GM21576 (cell line): ENCODE data around the gene AGAP4.
"Not testable (repeated sequence)": the region's sequence is repeated elsewhere in the genome, so short reads cannot be mapped to it uniquely, and the experiment has no call there.

Experiments
- ATAC-seq: cut with Tn5 transposase; IDR thresholded peaks from one replicate; pipeline ENCODE4 v1.9.1; 2021; ENCODE audit warnings: mild to moderate bottlenecking, moderate library complexity; ENCODE audit not compliant: unreplicated experiment

The AGAP4 gene

GRCh38 chr10:45790694-45791426 lies 56.4 kb downstream of the AGAP4 start:
- not testable (repeated sequence) for ATAC-seq

- ATAC-seq: not testable (repeated sequence)
Measured at GRCh38 chr10:45789991-45790390, 57.3 kb downstream of the AGAP4 start.

GRCh38 chr10:45787212-45787741 lies 60.0 kb downstream of the AGAP4 start:
- not testable (repeated sequence) for ATAC-seq

- ATAC-seq: not testable (repeated sequence)
Measured at GRCh38 chr10:45786217-45786616, 61.1 kb downstream of the AGAP4 start.
